ENCODE data around the gene FOXP1. TPM values are rescaled to one million over a fixed set of nuclear protein-coding genes. Genes with fewer than 3 reads are reported as not detected.

The FOXP1 gene
- total and polyA plus RNA-seq, 2 donors from 2014 or later: 6.7 to 87.2 TPM

DNA sequence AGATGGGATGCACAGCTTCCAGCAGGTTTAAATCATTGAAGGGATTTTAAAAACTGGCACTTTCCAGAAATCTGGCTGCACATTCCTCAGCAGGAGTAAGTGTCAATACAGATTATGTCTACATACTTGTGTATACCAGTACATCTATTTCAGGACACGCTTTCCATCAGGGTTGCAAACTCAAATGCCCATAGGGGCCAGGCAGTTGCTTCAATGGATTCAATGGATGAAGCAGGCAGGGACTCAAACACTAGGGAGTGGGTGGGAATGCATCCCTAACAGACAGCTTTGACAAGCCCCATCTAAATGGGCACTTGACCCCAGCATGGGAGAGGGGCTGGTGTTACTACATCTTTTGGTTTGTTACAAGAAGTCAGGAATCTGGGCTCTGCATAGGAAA lies 136.8 kb downstream of the FOXP1 start:
- FAIRE-seq: no peak
- Histone ChIP-seq H3K4me1 (ENCODE audit: control insufficient read depth in 2 of 3, insufficient read depth in 2 of 3, low read depth in 1 of 3, low read length in 3 of 3) (peaks cover 0 to 3% (median 0%) of the 10 kb centered on the region in 3 donors), H3K36me3 (ENCODE audit: control insufficient read depth in 2 of 3, insufficient read depth in 3 of 3, low read length in 3 of 3) (no peaks in the 10 kb centered on the region), H3K9ac (ENCODE audit: low read length in 3 of 3) (no peak overlapping the region), H3K9me3 (ENCODE audit: control insufficient read depth in 2 of 3, insufficient read depth in 1 of 3, low read length in 3 of 3) (no peaks in the 10 kb centered on the region), H3K27me3 (ENCODE audit: control insufficient read depth, insufficient read depth, low read length) (no peaks in the 10 kb centered on the region), H3K27ac (ENCODE audit: low read depth in 2 of 2, low read length in 2 of 2) (no peak overlapping the region), H3K4me3 (ENCODE audit: low read length in 3 of 3) (no peak overlapping the region)
- intact Hi-C loops (cut with DNase I): no loop called here
- TF ChIP-seq, protein P1, sequence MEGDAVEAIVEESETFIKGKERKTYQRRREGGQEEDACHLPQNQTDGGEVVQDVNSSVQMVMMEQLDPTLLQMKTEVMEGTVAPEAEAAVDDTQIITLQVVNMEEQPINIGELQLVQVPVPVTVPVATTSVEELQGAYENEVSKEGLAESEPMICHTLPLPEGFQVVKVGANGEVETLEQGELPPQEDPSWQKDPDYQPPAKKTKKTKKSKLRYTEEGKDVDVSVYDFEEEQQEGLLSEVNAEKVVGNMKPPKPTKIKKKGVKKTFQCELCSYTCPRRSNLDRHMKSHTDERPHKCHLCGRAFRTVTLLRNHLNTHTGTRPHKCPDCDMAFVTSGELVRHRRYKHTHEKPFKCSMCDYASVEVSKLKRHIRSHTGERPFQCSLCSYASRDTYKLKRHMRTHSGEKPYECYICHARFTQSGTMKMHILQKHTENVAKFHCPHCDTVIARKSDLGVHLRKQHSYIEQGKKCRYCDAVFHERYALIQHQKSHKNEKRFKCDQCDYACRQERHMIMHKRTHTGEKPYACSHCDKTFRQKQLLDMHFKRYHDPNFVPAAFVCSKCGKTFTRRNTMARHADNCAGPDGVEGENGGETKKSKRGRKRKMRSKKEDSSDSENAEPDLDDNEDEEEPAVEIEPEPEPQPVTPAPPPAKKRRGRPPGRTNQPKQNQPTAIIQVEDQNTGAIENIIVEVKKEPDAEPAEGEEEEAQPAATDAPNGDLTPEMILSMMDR (IDR thresholded peaks at IDR 0.05; ENCODE audit: borderline replicate concordance, extremely low read depth, insufficient read depth): no peak
- DNase-seq: no peak

DNA sequence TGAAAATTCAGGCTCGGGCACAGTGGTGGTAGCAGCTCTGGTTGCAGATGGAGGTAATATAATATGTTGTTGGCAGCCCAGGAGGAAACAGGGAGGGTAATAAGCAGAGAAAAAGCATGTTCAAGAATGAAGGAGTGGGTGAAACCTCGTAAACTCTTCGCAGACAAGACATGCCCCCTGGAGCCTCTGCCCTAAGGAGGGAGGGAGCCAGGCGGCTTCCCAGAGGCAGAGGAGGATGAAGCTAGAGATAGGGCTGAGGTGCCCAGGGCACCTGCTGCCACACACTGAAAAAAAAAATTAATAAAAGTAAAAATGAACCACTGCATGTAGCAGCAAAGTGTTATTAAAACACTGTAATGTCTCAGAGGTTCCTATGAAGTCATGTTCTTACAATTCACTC lies 137.3 kb downstream of the FOXP1 start:
- FAIRE-seq (no peak), DNase-seq (no peak)
- intact Hi-C loops (cut with DNase I): no loop called here
- no peak overlapping the region for H3K4me3 ChIP-seq (ENCODE audit: low read length in 3 of 3)
- H3K9ac ChIP-seq (ENCODE audit: low read length in 3 of 3): no peak overlapping the region
- TF ChIP-seq, protein P1 (IDR thresholded peaks at IDR 0.05; ENCODE audit: borderline replicate concordance, extremely low read depth, insufficient read depth): no peak
- H3K36me3 ChIP-seq (ENCODE audit: control insufficient read depth in 2 of 3, insufficient read depth in 3 of 3, low read length in 3 of 3): no peaks in the 10 kb centered on the region
- H3K4me1 ChIP-seq (ENCODE audit: control insufficient read depth in 2 of 3, insufficient read depth in 2 of 3, low read depth in 1 of 3, low read length in 3 of 3): peaks cover 0 to 5% (median 0%) of the 10 kb centered on the region in 3 donors
- no peaks in the 10 kb centered on the region for H3K27me3 ChIP-seq (ENCODE audit: control insufficient read depth, insufficient read depth, low read length)
- no peak overlapping the region for H3K27ac ChIP-seq (ENCODE audit: low read depth in 2 of 2, low read length in 2 of 2)
- H3K9me3 ChIP-seq (ENCODE audit: control insufficient read depth in 2 of 3, insufficient read depth in 1 of 3, low read length in 3 of 3): no peaks in the 10 kb centered on the region

DNA sequence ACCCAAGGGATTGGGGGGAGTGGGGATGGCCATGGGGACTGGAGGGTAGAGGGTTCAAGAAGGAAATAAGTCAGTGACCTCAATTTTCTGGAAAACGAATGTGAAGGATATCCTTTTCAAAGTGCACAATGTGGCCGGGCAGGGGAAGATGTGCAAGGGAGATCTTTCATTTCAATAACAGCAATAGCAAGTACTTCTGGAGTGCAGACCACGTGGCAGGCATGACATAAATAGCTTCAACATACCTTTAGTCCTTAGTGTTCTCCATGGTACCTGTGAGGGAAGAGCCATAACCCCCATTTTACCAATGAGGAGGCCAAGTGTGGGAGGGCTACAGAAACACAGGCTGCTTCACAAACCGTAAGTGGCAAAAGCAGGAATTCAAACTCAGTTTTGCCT lies 138.7 kb downstream of the FOXP1 start:
- Histone ChIP-seq H3K27ac (ENCODE audit: low read depth in 2 of 2, low read length in 2 of 2) (no peak overlapping the region), H3K9ac (ENCODE audit: low read length in 3 of 3) (no peak overlapping the region), H3K27me3 (ENCODE audit: control insufficient read depth, insufficient read depth, low read length) (no peaks in the 10 kb centered on the region), H3K4me3 (ENCODE audit: low read length in 3 of 3) (no peak overlapping the region), H3K4me1 (ENCODE audit: control insufficient read depth in 2 of 3, insufficient read depth in 2 of 3, low read depth in 1 of 3, low read length in 3 of 3) (peaks cover 0 to 7% (median 0%) of the 10 kb centered on the region in 3 donors), H3K9me3 (ENCODE audit: control insufficient read depth in 2 of 3, insufficient read depth in 1 of 3, low read length in 3 of 3) (no peaks in the 10 kb centered on the region), H3K36me3 (ENCODE audit: control insufficient read depth in 2 of 3, insufficient read depth in 3 of 3, low read length in 3 of 3) (no peaks in the 10 kb centered on the region)
- no peak for DNase-seq
- no peak for FAIRE-seq
- intact Hi-C loops (cut with DNase I): no loop called here
- TF ChIP-seq, protein P1 (IDR thresholded peaks at IDR 0.05; ENCODE audit: borderline replicate concordance, extremely low read depth, insufficient read depth): no peak
